Smooth muscle cell (in vitro differentiated cells): ENCODE measurements around the gene ZDHHC11. TPM values are rescaled to one million over a fixed set of nuclear protein-coding genes. Genes with fewer than 3 reads are reported as not detected.
"Not testable (repeated sequence)": the region's sequence is repeated elsewhere in the genome, so short reads cannot be mapped to it uniquely, and the experiment has no call there.

Source experiments
- DNase-seq: peaks from one replicate; lab custom pipeline; 2025; ENCODE audit not compliant: unreplicated experiment; lab: John Stamatoyannopoulos, UW
- H2AFZ ChIP-seq: fragments of 200-600 bp; sonication (generic); 2 replicates; pipeline ENCODE4 v1.6.0; 2016; ENCODE audit warnings: antibody characterized with exemption, low read depth, mild to moderate bottlenecking
- H3F3A ChIP-seq: fragments of 200-600 bp; sonication (generic); 2 replicates; pipeline ENCODE4 v1.6.0; 2017; ENCODE audit warnings: antibody characterized with exemption, low read depth
- H3K27ac ChIP-seq: fragments of 200-600 bp; sonication (generic); 2 replicates; pipeline ENCODE4 v1.5.1; 2016; ENCODE audit warnings: low read depth, mild to moderate bottlenecking
- H3K27me3 ChIP-seq: fragments of 200-600 bp; sonication (generic); 2 replicates; pipeline ENCODE4 v1.6.1; 2016; ENCODE audit warnings: low read depth, mild to moderate bottlenecking
- H3K36me3 ChIP-seq: fragments of 200-600 bp; sonication (generic); 2 replicates; pipeline ENCODE4 v1.5.1; 2016; ENCODE audit warnings: low read depth
- H3K4me1 ChIP-seq: fragments of 200-600 bp; sonication (generic); 2 replicates; pipeline ENCODE4 v1.5.1; 2016; ENCODE audit warnings: low read depth
- H3K4me2 ChIP-seq: fragments of 200-600 bp; sonication (generic); 2 replicates; pipeline ENCODE4 v1.6.0; 2016; ENCODE audit warnings: mild to moderate bottlenecking
- H3K4me3 ChIP-seq: fragments of 200-600 bp; sonication (generic); 2 replicates; pipeline ENCODE4 v1.5.1; 2016; ENCODE audit warnings: mild to moderate bottlenecking
- H3K79me2 ChIP-seq: fragments of 200-600 bp; sonication (generic); 2 replicates; pipeline ENCODE4 v1.6.0; 2016; ENCODE audit warnings: low read depth, mild to moderate bottlenecking
- H3K9ac ChIP-seq: fragments of 200-600 bp; sonication (generic); 2 replicates; pipeline ENCODE4 v1.6.0; 2016; ENCODE audit warnings: low read depth
- H3K9me3 ChIP-seq: fragments of 200-600 bp; sonication (generic); replicated peaks from 2 replicates; pipeline ENCODE4 v1.5.1; 2016; ENCODE audit warnings: low read depth
- H4K20me1 ChIP-seq: fragments of 200-600 bp; sonication (generic); 2 replicates; pipeline ENCODE4 v1.6.0; 2016; ENCODE audit warnings: low read depth
- CTCF ChIP-seq: fragments of 200-600 bp; sonication (generic); IDR thresholded peaks from 2 replicates; pipeline ENCODE4 v1.5.1; 2017; ENCODE audit warnings: borderline replicate concordance, mild to moderate bottlenecking, antibody characterized with exemption; ENCODE audit not compliant: insufficient read depth, poor library complexity, severe bottlenecking
- WGBS: methylation state at CpG from one replicate; pipeline ENCODE4 v1.1.7; 2016; ENCODE audit warnings: low lambda C conversion rate; 5-methylcytosine and 5-hydroxymethylcytosine counted together
- polyA plus RNA-seq: library from polyadenylated mRNA; unstranded; fragments of >200 nt; fragmentation: Nextera tagmentation; extraction: Ambion mirVana; gene quantifications from 2 replicates; pipeline ENCODE4 v1.2.1, GENCODE V29; 2016
- total RNA-seq: library from RNA; depleted of rRNA; stranded (reverse); fragments of >200 nt; gene quantifications from 2 replicates; pipeline ENCODE4 v1.2.3, GENCODE V29; 2014

Gene ZDHHC11
- total and polyA plus RNA-seq, 2 experiments from 2014 or later = 1.7 to 4.8 TPM

- no peak for DNase-seq
- H3K36me3 ChIP-seq = no peaks in the 10 kb centered on the region
- H2AFZ ChIP-seq = no peak overlapping the region
- no peak overlapping the region for H3K4me3 ChIP-seq
- H3K4me2 ChIP-seq = no peak overlapping the region
- H3K4me1 ChIP-seq = no peaks in the 10 kb centered on the region
- no peaks in the 10 kb centered on the region for H3F3A ChIP-seq
- H3K79me2 ChIP-seq = no peaks in the 10 kb centered on the region
- no peaks in the 10 kb centered on the region for H4K20me1 ChIP-seq
- no peaks in the 10 kb centered on the region for H3K27me3 ChIP-seq
- no peaks in the 10 kb centered on the region for H3K9me3 ChIP-seq
- TF ChIP-seq CTCF = no peak
- 94% methylated on average over 31 of the region's 36 CpGs for WGBS
- H3K27ac ChIP-seq = no peak overlapping the region
- H3K9ac ChIP-seq = no peak overlapping the region
These were observed 73.0 kb downstream of the ZDHHC11 start for GRCh38 chr5:777756-778161.

- no peak for DNase-seq
- H4K20me1 ChIP-seq = no peaks in the 10 kb centered on the region
- no peaks in the 10 kb centered on the region for H3F3A ChIP-seq
- H3K9me3 ChIP-seq = no peaks in the 10 kb centered on the region
- no peaks in the 10 kb centered on the region for H3K4me1 ChIP-seq
- 91% methylated on average over 42 of the region's 42 CpGs for WGBS
- no peaks in the 10 kb centered on the region for H3K36me3 ChIP-seq
- no peak overlapping the region for H3K27ac ChIP-seq
- no peak overlapping the region for H2AFZ ChIP-seq
- H3K79me2 ChIP-seq = no peaks in the 10 kb centered on the region
- no peak for TF ChIP-seq CTCF
- H3K27me3 ChIP-seq = no peaks in the 10 kb centered on the region
- no peak overlapping the region for H3K4me2 ChIP-seq
- no peak overlapping the region for H3K4me3 ChIP-seq
- H3K9ac ChIP-seq = no peak overlapping the region
These were observed 73.7 kb downstream of the ZDHHC11 start for GRCh38 chr5:776862-777711.

DNA sequence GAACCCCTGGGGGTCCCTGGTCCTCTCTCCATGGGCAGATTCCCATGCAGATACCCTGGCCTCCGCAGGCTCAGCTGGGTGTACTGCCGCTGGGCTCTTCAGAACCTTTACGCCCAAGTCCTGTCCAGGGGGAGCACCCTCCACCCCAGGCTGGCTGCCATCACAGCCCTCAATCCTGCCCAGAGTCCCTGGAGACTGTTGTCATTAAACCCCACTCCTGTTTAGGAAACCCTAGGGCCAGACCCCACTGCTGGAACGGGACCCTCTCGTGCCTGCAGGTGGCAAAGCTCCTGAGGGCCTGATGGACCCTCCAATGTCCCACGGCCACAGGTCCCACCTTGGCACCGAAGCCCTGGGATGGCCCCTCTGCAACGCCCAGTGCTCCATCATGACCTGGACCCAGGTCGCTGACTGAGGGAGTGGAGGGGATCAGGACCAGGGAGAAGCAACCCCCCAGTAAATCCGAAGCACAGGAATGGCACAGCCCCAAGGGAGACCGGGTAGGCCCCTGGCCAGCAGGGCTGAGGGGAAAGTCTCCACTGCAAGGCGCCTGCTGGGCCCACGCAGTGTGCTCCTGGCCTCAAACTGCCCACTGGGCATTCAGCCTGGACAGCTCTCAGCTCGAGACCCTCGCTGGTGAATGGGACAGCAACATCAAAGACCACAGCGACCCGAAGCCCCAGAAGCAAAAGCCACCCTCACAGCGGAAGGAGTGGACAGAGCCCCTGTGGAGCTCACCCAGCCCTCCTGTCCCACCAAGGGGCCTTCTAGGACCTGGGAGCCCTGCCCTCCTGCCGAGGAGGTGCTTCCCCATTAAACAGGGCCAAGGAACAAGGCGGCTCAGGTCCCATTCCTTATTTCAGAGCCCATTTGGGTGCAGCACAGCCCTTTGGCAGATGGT, 74.6 kb downstream of the ZDHHC11 start:
- no peaks in the 10 kb centered on the region for H3K9me3 ChIP-seq
- no peak overlapping the region for H3K4me2 ChIP-seq
- no peak for DNase-seq
- H3K27ac ChIP-seq = no peak overlapping the region
- H3K36me3 ChIP-seq = no peaks in the 10 kb centered on the region
- WGBS = 91% methylated on average over 20 of the region's 20 CpGs
- H3F3A ChIP-seq = no peaks in the 10 kb centered on the region
- H3K27me3 ChIP-seq = no peaks in the 10 kb centered on the region
- H3K79me2 ChIP-seq = no peaks in the 10 kb centered on the region
- no peak for TF ChIP-seq CTCF
- no peak overlapping the region for H2AFZ ChIP-seq
- no peaks in the 10 kb centered on the region for H4K20me1 ChIP-seq
- H3K4me1 ChIP-seq = no peaks in the 10 kb centered on the region
- H3K9ac ChIP-seq = no peak overlapping the region
- H3K4me3 ChIP-seq = no peak overlapping the region

DNA sequence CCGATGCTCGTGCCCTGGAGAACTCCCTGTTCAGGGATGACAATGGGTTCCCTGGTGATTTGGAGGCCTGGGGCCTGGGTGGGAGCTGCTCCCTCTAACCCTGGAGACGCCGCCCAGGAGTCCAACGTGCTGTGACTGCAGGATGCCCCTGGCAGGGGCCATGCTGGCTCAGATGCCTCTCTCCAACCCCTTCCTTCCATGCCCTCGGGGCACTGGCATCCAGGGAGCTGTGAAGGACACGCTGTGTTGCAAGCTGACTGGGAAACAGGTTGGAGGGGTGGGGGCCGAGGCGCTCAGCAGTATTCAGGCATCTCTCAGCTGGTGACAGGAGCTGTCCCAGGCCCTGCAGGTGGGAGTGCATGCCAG, 75.2 kb downstream of the ZDHHC11 start:
- H3K9ac ChIP-seq, H3K9me3 ChIP-seq, H3K79me2 ChIP-seq, DNase-seq, H3K27ac ChIP-seq, H4K20me1 ChIP-seq, H3F3A ChIP-seq, H3K4me1 ChIP-seq, H3K27me3 ChIP-seq, H3K4me3 ChIP-seq, H3K4me2 ChIP-seq, H2AFZ ChIP-seq, H3K36me3 ChIP-seq: not testable (repeated sequence)
- 87% methylated on average over 9 of the region's 9 CpGs for WGBS

DNA sequence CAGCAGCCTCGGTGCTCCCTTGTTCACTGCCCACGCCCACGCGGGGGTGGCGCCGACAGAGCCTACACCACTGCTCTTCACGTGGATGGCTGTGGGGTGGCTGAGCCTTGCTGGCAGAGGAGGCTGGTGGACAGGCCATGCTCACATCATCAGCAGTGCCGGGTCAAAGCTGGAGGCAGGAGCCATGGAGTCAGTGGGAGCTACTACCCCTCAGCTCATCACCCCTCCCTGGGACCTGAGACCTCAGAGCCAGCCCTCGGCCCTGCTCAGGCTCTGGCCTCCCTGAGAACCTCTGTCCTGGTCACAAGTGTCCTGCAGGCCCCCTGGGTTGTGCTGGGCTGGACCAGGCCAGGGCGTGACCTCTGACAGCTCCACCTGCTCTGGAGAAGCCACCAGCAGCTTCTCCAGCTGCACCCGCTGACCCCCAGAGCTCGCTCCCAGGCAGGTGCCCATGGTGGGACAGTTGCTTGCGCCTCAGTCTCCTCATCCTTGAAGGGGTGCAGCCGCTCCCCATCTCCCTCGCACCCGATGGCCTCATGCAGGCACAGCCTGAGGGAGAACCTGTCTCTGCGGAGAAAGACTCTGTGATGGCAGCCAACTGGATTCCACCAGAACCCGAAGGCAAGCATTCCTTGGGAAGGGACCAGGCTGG, 75.8 kb downstream of the ZDHHC11 start:
- not testable (repeated sequence) for H2AFZ ChIP-seq, H3K27me3 ChIP-seq, DNase-seq, H3K27ac ChIP-seq, H3K9me3 ChIP-seq, H3K36me3 ChIP-seq, H3K9ac ChIP-seq, H3K4me2 ChIP-seq, H3F3A ChIP-seq, H3K79me2 ChIP-seq, H3K4me1 ChIP-seq, H4K20me1 ChIP-seq, H3K4me3 ChIP-seq
- WGBS = 87% methylated on average over 18 of the region's 18 CpGs
